ENCODE results near the gene RSRP1. TPM values are rescaled to one million over a fixed set of nuclear protein-coding genes. Genes with fewer than 3 reads are reported as not detected.
"Not testable (repeated sequence)": the region's sequence is repeated elsewhere in the genome, so short reads cannot be mapped to it uniquely, and the experiment has no call there.

RSRP1 gene
- total RNA-seq, 1 donor from 2014 or later, result 96.4 TPM

DNA sequence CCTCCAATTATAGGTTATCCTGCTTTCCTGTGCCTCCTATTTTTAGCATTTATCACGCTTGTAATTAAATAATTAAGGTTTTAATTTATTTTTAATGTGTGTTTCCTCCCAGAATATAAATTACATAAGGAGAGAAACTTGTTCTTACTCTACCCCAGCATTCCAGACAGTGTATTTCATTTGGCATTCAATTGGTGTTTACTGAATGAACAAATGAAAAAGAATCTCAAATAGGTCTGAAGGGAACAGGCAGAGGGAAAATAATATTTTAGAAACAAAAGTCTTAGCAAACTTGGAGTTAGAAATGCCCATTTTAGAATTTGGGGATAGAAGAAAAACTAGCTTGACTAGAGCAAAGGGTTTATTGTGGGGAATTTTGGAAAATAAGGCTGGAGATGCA, 9.9 kb upstream of the RSRP1 start:
- no peak for DNase-seq (ENCODE audit: low read depth in 2 of 2)

DNA sequence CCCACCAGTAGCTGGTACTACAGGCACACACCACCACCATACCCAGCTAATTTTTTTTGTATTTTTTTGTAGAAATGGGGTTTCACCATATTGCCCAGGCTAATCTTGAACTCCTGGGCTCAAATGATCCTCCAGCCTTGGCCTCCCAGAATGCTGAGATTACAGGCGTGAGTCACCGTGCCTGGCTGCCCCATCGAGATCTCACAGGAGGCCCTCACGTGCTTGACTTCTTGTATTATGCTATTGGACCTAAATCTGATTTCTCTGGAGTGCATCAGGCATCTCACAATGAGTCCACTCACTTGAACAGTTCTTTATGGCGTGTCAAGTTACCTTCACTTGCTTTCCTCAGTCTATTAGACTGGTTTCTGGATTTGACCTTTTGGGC, 9.3 kb upstream of the RSRP1 start:
- DNase-seq (ENCODE audit: low read depth in 2 of 2), result no peak

DNA sequence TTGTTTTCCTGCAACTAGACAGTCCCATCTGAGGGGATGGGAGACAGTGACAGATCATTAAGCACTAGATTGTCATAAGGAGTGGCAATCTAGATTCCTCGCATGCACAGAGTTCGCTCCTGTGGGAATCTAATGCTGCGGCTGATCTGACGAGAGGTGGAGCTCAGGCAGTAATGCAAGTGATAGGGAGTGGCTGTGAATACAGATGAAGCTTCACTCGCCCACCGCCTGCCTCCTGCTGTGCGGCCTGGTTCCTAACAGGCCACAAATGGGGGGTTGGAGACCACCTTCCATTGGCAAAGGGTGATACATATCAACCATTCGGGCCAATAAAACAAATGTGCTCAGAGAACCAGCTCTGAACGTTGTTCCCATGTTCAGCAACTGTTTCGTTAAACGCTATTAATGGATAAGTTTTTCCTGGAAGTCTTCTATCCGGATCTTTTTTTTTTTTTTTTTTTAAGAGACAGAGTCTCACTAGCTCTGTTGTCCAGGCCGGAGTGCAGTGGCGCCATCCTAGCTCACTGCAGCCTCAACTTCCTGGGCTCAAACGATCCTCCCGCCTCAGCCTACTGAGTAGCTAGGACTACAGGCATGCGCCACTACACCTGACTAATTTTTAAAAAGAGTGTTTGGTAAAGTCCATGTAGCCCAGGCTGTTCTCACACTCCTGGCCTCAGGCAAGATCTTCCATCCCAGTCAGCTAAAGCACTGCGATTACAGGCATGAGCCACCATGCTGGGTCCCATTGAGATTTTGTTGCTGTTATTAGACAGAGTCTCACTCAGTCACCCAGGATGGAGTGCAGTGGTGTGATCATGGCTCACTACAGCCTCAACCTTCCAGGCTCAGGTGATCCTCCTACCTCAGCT, 8.7 kb upstream of the RSRP1 start:
- DNase-seq (ENCODE audit: low read depth in 2 of 2), result no peak

DNA sequence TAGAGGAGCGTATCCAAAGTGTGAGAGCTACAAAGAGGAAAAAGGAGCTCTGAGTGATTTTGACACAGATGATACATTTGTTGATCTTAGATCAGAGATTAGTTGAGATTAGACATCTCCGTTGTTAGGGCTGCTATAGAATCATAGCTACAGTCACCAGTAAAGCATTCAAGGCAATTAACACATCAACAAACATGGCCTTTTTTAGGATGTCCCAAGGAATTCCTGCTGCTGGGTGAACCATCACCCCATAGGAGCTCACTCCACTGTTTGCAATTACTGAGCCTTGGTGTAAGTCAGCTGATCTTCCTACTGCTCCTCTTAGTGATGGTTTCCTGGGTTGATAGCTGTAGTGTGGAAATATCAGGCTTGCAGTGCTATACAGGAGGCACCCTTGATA, 6.7 kb upstream of the RSRP1 start:
- peak in 1 of 2 donors; percentile 29 for DNase-seq (ENCODE audit: low read depth in 2 of 2)

DNA sequence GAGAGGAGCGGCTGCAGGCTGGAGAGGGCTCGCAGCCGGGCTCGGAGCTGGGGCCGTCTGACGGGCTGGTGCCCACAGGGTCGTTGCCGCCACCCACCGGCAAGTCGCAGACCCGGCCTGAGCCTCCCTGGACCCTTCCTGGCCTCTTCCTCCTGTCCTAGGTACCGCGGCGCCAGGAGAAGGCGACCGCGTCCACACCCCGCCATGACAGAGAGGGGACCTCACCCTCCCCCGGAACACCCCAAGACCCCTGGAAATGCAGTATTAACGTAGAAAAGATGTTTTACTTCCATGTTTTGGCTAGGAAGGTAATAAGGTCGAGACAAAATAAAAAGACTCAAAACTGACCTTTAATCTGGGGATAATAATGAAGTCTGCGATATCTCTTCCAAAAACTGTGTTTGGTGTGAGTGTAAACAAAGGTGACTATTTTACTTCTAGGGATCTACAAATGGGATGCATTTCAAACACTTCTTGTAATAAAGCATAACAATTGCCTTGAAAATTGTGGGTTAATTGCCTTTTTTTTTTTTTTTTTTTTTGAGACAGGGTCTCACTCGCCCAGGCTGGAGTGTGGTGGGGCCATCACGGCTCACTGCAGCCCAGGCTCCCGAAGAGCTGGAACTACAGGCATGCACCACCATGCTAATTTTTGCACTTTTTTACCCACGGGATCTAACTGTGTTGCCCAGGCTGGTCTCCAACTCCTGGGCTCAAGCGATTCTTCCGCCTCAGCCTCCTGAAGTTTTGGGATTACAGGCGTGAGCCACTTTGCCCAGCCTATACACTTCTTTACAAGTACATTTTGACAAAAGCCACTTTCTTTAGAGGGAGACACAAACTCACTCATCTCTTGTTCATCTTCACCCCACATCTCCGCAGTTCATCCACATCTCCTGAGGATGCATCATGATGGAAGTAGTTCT, 838 bp upstream of the RSRP1 start:
- DNase-seq (ENCODE audit: low read depth in 2 of 2), result no peak

DNA sequence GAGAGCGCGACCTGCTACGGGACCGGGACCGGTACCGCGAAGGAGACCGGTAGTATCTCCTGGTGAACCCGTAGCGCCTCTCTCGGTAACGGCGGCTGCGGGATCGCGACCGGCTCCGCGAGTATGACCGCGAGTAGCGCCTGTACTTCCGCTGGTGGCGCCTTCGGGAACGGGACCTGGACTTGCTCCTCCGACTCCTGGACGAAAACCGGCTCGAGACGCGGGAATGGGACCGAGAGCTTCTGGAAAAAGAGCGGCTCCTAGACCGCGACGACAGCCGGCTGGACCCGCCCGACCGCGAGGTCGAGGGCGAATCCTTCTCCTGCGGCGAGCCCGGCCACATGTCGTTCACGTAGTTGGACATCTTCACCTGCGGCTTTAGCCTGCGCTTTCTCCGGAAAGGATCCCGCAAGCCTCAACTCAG, 642 bp downstream of the RSRP1 start:
- DNase-seq (ENCODE audit: low read depth in 2 of 2), result peak in 1 of 2 donors; percentile 5

DNA sequence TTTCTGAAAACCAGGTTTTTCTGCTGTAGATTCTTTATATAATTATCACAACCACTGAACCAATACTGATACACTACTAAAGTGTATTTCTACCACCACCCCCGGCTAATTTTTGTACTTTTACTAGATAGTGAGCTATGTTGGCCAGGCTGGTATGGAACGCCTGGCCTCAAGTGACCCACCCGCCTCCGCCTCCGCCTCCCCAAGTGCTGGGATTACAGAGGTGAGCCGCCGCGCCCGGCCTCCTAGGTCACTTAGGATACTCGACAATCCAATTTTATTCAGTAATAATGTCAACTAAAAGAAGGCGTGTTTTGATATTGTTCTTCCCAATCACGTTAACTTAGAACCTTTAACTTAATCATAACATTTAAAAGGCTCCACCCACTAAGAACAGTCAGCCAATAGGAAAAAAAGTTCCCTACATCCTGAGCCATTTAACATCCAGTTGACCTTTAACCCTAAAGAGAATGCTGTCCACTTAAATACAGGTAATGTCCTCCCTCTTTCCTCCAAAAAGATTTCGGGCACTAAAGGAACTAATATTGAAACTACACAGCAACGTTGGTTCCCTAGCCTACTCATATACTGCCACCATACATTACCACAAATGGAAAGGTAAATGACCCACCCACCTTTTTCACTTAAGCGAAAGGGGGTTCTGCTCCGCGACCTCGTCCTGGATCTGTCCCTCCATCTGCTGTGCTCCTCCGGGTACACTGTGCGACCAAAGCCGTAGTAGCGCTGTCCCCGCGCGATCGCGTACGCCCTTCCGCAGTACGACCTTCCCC, 1.2 kb downstream of the RSRP1 start:
- peak in 1 of 2 donors; percentile 51 for DNase-seq (ENCODE audit: low read depth in 2 of 2)

DNA sequence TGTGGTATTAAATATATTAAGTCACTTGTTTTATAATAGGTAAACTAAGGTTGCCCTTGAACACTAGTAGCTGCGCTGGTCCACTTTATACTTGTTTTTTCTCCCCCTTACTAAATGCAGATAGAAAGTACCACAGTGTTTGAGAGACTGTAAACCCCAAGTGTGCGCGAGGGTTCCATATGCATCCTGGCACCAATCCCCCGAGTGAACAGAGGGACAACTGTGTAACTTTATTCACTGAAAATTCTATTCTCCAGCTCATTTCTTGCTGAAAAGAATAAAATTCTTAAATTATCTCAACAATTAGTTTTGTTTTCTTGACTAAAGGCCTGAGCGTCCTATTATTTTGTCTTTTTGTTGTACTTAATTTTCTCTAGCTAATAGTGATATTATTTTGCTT, 1.9 kb downstream of the RSRP1 start:
- no peak for DNase-seq (ENCODE audit: low read depth in 2 of 2)

DNA sequence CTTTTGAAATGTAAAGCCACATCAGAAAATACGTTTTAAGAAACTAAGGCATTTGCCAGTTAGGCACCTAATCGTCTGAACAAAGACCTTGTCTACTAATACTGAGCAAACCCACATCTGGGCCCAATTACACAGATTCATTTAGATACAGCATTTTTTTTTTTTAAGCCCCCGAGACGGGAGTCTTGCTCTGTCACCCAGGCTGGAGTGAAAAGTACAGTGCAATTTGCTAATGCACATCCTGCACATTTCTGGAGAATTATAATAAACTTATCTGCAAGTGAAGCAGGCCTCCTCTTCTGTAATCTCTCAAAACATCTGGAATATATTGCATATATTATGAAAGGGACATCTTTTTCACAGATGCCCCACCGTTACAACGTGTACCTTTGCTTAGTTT, 3.3 kb downstream of the RSRP1 start:
- DNase-seq (ENCODE audit: low read depth in 2 of 2), result no peak

DNA sequence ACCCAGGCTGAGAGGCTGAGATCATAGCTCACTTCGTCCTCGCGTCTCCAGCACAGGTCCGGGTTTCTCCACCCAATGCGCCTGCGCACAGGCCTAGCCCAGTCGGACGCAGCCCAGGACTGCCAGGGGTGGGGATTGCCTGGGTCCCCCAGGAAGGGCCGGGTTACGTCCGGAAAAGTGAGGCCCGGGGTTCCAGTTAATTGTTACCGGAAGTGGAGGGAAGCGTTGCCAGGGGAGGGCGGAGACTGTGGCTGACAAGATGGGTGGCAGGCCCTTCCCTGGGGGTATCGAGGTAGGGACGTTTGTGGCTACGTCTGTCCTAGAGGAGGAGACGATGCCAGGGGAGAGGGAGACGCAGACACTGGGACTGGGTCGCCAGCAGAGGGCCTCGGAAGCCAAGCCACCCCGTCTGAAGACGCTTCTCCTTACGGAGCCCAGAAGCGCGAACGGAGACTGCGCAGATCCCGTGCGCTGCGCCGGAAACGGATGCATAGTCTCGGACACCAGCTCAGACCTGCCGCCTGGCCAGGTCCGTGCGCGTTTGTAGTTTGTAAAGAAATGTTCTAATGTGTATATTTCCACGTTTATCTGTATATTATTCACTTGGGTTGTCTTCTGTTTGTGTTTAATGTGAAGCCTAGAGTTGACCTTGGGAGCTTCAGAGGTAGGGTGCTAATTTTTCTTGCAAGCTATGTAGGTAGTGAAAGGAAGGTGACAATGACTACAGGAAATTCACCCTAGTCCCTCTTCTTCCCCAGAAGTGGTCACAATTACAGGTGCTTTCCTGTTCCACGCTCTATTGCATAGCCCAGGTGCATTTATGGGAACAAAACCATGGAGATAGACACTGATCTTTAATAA, 7.3 kb downstream of the RSRP1 start:
- DNase-seq (ENCODE audit: low read depth in 2 of 2), result peak in 1 of 2 donors; percentile 87

DNA sequence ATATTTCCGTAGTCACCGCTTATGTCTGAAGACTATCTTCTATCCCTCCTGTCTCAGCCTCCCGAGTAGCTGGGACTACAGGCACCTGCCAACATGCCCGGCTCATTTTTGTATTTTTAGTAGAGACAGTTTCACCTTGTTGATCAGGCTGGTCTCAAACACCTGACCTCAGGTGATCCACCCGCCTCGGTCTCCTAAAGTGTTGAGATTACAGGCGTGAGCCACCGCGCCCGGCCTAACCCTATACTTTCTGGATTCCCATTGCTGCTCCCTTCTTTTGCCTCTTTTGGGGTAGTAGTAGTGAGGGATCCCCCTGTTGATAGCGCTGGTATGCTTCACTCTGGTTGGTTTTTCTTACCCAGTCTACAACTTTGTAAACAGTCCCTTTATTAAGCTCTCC, 9.2 kb downstream of the RSRP1 start:
- DNase-seq (ENCODE audit: low read depth in 2 of 2), result no peak

DNA sequence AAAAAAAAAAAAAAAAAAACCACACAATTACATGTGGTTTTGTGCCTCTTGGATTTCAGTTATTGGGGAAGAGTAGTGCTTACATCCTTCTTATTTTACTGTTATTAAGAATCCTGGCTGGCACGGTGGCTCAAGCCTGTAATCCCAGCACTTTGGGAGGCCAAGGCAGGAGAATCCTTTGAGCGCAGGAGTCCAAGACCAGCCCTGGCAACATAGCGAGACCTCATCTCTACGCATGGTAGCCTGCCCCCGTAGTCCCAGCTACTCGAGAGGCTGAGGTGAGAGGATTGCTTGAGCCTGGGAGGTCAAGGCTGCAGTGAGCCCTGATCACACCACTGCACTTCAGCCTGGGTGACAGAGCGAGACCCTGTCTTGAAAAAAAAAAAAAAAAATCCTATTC, 11.0 kb downstream of the RSRP1 start:
- DNase-seq (ENCODE audit: low read depth in 2 of 2), result not testable (repeated sequence)

DNA sequence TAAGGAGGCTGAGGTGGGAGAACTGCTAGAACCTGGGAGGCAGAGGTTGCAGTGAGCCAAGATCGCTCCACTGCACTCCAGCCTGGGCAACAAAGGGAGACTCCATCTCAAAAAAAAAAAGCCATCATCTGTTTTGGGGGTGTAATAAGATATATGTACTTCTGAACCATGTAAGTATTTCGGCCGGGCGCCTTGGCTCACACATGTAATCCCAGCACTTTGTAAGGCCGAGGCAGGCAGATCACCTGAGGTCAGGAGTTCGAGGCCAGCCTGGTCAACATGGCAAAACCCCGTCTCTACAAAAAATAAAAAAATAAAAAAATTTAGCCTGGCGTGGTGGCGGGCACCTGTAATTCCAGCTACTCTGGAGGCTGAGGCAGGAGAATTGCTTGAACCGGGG, 11.8 kb downstream of the RSRP1 start:
- DNase-seq (ENCODE audit: low read depth in 2 of 2), result not testable (repeated sequence)

DNA sequence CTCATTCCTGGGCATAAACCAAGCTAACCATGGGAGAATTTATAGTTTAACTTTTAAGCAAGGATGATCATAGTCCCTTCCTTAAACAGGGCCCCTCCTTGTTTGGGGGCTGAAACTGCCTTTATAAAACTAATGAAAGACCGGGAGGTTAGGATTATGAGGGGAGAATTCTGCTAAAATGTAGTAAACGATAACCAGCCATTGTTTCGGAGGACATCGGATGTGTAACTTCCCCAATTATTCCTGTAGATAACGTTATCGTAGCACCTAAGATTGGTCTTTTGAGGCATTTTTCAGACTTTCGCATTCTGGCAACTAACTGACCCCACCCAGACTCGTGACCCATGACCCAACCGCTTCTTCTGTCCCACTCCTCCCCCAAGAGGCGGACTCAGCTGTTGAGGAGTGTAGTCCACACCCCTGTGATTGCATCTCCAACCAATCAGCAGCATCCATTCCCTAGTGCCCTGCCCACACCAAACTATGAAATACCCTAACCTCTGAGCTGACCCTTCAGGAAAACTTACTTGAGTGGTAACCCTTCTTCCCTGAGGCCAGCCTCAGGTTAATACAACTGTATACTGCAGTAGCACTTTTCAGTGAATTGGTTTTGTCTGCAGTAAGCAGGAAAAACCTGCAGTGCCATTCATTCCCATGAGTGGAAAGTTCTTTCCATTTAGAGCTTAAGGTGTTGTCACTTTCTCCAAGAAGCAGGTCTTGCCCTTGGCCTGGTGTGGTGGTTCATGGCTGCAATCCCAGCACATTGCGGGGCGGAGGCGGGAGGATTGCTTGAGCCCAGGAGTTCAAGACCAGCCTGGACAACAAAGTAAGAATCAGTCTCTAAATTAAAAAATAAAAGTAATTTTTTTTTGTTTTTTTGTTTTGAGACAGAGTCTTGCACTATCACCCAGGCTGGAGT, 14.1 kb downstream of the RSRP1 start:
- DNase-seq (ENCODE audit: low read depth in 2 of 2), result peak in 1 of 2 donors; percentile 84

DNA sequence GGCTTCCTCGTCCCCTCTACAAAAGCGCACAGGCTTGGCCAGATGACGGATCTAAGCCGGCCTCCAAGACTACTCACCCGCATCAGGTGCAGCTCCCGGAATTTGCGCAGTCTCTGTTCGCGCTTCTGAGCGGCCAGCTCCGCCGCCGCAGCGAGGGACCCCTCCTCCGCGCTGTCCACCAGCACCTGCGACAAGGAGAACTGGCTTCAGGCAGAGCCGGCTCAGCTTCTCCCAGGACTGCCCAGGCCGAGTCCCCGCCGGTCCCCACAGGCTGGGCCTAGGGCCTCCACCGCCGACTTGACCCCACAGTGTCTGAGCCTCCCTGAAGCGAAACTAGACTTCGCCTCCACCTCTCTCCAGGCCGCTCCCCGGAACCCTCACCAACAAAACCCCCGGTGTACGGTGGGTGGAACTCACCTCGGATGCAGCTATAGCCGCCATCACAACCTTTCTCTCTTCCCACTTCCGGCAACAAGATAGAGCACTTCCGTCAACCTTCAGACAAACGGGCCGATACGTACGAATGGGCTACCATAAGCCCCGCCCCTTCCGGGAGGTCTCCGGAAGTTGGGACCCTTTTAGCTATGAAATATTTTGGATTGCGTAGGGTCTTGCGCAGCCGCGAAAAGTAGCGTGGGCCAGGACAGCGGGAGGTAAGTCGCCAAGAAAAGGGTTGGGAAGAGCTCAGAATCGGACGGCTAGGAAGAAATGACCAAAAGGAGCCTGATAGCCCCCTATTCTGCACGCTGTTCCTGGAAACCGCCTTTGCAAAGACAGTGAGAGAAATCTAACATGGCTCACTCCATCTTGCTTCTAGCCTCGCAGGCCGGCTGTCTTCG, 15.0 kb downstream of the RSRP1 start, which contains the start of gene SYF2:
SYF2 (minus strand) TSS at position 476 of the 839 bp plus-strand sequence; CDS start at position 441, 35 bp downstream.
- DNase-seq (ENCODE audit: low read depth in 2 of 2), result peak; percentile 88 to 92

DNA sequence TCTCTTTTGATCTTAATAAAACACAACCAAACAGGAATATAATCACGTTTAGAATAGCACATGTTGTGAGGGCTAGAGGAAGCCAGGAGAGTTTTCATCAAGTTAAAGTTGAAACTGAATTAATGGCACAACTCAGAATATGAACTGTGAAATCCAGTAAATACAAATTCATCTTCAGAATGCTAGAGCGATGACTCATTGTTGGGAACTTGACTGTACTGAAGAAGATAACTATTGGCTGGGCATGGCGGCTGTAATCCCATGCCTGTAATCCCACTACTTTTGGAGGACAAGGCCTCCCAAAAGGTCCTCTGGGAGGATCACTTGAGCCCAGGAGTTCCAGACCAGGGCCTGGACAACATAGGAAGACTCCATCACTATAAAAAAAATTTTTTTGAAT, 23.8 kb downstream of the RSRP1 start:
- DNase-seq (ENCODE audit: low read depth in 2 of 2), result no peak

DNA sequence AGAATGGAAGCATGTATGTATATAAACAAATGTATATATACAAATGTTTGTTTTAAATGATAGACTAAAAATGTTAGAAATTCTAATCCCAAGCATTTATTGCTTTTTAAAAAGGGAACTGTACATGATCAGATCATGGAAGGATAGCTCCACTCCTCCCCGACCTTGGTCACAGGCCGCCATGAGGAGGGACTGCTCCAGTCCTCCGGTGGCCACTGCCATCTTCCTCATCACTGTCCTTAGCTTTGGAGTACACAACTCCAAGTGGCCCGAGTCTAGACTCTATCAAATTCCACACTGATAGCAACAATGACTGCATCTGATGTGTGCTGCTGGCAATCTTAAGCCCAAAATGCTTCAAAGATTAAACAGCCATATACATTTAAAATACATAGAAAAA, 24.6 kb downstream of the RSRP1 start:
- no peak for DNase-seq (ENCODE audit: low read depth in 2 of 2)

DNA sequence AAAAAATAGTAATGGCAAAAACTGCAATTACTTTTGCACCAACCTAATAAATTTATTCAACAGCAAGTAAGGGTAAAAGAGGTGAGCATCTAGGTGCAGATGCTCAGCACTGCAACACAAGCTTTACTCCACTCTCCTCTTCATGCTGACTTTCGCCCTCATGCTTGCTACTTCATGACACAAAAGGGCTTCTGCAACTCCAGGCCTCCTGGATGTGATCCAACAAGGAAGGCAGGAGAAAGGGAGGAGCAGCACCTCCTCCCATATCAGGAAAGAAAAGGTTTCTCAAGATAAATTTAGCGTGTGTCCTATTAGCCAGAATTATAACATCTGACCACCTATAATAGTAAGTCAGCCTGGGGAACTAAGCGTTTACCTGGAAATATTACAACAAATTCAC, 26.6 kb downstream of the RSRP1 start:
- no peak for DNase-seq (ENCODE audit: low read depth in 2 of 2)
